Measurements from ENCODE around the gene SRRM5. TPM values are rescaled to one million over a fixed set of nuclear protein-coding genes. Genes with fewer than 3 reads are reported as not detected.
A peak's percentile ranks its signal among the peaks of the same experiment; 100 is the strongest.
"Not testable (repeated sequence)": the region's sequence is repeated elsewhere in the genome, so short reads cannot be mapped to it uniquely, and the experiment has no call there.

Gene SRRM5
- total RNA-seq, 2 donors from 2014 or later = 0.23 to 0.38 TPM

- intact Hi-C loops (cut with DNase I) = loop anchor here in 1 of 2 donors (10.0 kb wide), 1 partner anchor 55 kb away; the partner anchor contains the start of gene ZNF575
- DNase-seq (ENCODE audit: low spot score) = no peak
Observed at GRCh38 chr19:43589678-43590077, 22.2 kb upstream of the SRRM5 start.

- no peak for DNase-seq (ENCODE audit: low spot score)
- intact Hi-C loops (cut with DNase I) = loop anchor here in 1 of 2 donors (10.0 kb wide), 1 partner anchor 57 kb away; the partner anchor contains the start of gene ZNF575
Observed at GRCh38 chr19:43591904-43592772, 19.8 kb upstream of the SRRM5 start.

- no peak for DNase-seq (ENCODE audit: low spot score)
- intact Hi-C loops (cut with DNase I) = loop anchor here in 1 of 2 donors (10.0 kb wide), 1 partner anchor 58 kb away; the partner anchor contains the start of gene ZNF575
Observed at GRCh38 chr19:43592800-43593350, 19.0 kb upstream of the SRRM5 start.

GRCh38 chr19:43594081-43594697, 17.7 kb upstream of the SRRM5 start:
- DNase-seq (ENCODE audit: low spot score) = no peak
- intact Hi-C loops (cut with DNase I) = loop anchor here in 1 of 2 donors (10.0 kb wide), 1 partner anchor 59 kb away; the partner anchor contains the start of gene ZNF575

GRCh38 chr19:43594710-43595604, 16.9 kb upstream of the SRRM5 start:
- intact Hi-C loops (cut with DNase I) = loop anchor here in 1 of 2 donors (10.0 kb wide), 1 partner anchor 60 kb away; the partner anchor contains the start of gene ZNF575
- DNase-seq (ENCODE audit: low spot score) = peak; percentile 92

- DNase-seq (ENCODE audit: low spot score) = no peak
- intact Hi-C loops (cut with DNase I) = loop anchor here in 1 of 2 donors (10.0 kb wide), 1 partner anchor 61 kb away; the partner anchor contains the start of gene ZNF575
Observed at GRCh38 chr19:43595605-43595998, 16.3 kb upstream of the SRRM5 start.

GRCh38 chr19:43595999-43596841, 15.7 kb upstream of the SRRM5 start, which contains the start of the genes IRGQ and ZNF576:
TSS of gene IRGQ (minus strand) at chr19:43596134. CDS start at chr19:43595338, 796 bp downstream.
TSS of gene ZNF576 (plus strand) at chr19:43596595. CDS start at chr19:43597109, 514 bp downstream.
- DNase-seq (ENCODE audit: low spot score) = peak; percentile 100
- intact Hi-C loops (cut with DNase I) = loop anchor here in 1 of 2 donors (10.0 kb wide), 1 partner anchor 61 kb away; the partner anchor contains the start of gene ZNF575

- intact Hi-C loops (cut with DNase I) = loop anchor here in 1 of 2 donors (10.0 kb wide), 1 partner anchor 62 kb away; the partner anchor contains the start of gene ZNF575
- no peak for DNase-seq (ENCODE audit: low spot score)
Observed at GRCh38 chr19:43596842-43597461, 14.9 kb upstream of the SRRM5 start.

GRCh38 chr19:43597876-43598275, 14.0 kb upstream of the SRRM5 start:
- no peak for DNase-seq (ENCODE audit: low spot score)
- intact Hi-C loops (cut with DNase I) = loop anchor here in 1 of 2 donors (10.0 kb wide), 1 partner anchor 63 kb away; the partner anchor contains the start of gene ZNF575

- no peak for DNase-seq (ENCODE audit: low spot score)
- intact Hi-C loops (cut with DNase I) = loop anchor here in 1 of 2 donors (10.0 kb wide), 1 partner anchor 64 kb away; the partner anchor contains the start of gene ZNF575
Observed at GRCh38 chr19:43598445-43599240, 13.2 kb upstream of the SRRM5 start.

- intact Hi-C loops (cut with DNase I) = loop anchor here in 1 of 2 donors (10.0 kb wide), 1 partner anchor 65 kb away; the partner anchor contains the start of gene ZNF575
- no peak for DNase-seq (ENCODE audit: low spot score)
Observed at GRCh38 chr19:43599635-43600295, 12.1 kb upstream of the SRRM5 start.

GRCh38 chr19:43600326-43600725, 11.6 kb upstream of the SRRM5 start:
- intact Hi-C loops (cut with DNase I); DNase-seq (ENCODE audit: low spot score): not testable (repeated sequence)

- intact Hi-C loops (cut with DNase I) = no loop called here
- DNase-seq (ENCODE audit: low spot score) = no peak
Observed at GRCh38 chr19:43605875-43606568, 5.9 kb upstream of the SRRM5 start.

- DNase-seq (ENCODE audit: low spot score) = no peak
- intact Hi-C loops (cut with DNase I) = no loop called here
Observed at GRCh38 chr19:43606569-43607229, 5.2 kb upstream of the SRRM5 start.
